Upper lobe of left lung (tissue), 4 donors: ENCODE data around the gene ADIPOR1.

ENCODE experiments used
- POLR2A ChIP-seq, 4 donors: fragments of 450-650 bp; IDR thresholded peaks; one replicate each; pipeline ENCODE4 v1.5.1; 2016 to 2017; ENCODE audit warnings: antibody characterized with exemption in 4 of 4, mild to moderate bottlenecking in 2 of 4
- POLR2AphosphoS5 ChIP-seq, 2 donors: sonication (generic); formaldehyde crosslinking; IDR thresholded peaks; one replicate each; pipeline ENCODE4 v1.5.1; 2017; ENCODE audit warnings: antibody characterized with exemption in 2 of 2
- TF ChIP-seq, protein P1 (sequence below), 6 experiments: fragments of 450-650 bp in 4 of 6; fragments of 200-600 bp in 2 of 6; sonication (generic) in 2 of 6; IDR thresholded peaks; one replicate each; pipeline ENCODE4 v1.5.1; 2016 to 2019; ENCODE audit warnings: antibody characterized with exemption in 6 of 6

GRCh38 chr1:202968895-202969295 is 10.8 kb upstream of the ADIPOR1 start:
- TF ChIP-seq POLR2A (IDR thresholded peaks at IDR 0.05), result peak in 1 of 4 donors; percentile 27
- TF ChIP-seq, protein P1, sequence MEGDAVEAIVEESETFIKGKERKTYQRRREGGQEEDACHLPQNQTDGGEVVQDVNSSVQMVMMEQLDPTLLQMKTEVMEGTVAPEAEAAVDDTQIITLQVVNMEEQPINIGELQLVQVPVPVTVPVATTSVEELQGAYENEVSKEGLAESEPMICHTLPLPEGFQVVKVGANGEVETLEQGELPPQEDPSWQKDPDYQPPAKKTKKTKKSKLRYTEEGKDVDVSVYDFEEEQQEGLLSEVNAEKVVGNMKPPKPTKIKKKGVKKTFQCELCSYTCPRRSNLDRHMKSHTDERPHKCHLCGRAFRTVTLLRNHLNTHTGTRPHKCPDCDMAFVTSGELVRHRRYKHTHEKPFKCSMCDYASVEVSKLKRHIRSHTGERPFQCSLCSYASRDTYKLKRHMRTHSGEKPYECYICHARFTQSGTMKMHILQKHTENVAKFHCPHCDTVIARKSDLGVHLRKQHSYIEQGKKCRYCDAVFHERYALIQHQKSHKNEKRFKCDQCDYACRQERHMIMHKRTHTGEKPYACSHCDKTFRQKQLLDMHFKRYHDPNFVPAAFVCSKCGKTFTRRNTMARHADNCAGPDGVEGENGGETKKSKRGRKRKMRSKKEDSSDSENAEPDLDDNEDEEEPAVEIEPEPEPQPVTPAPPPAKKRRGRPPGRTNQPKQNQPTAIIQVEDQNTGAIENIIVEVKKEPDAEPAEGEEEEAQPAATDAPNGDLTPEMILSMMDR (IDR thresholded peaks at IDR 0.05), result peak; percentile 44 to 74 (median 68)
- TF ChIP-seq POLR2AphosphoS5 (IDR thresholded peaks at IDR 0.05), result peak; percentile 32 to 69
